Measurements from ENCODE around the gene TRIM24.

TRIM24 gene

GRCh38 chr7:138625084-138625848 lies 165.2 kb downstream of the TRIM24 start:
- no peak for DNase-seq (ENCODE audit: low read depth, low spot score)

GRCh38 chr7:138625849-138626230 lies 165.8 kb downstream of the TRIM24 start:
- DNase-seq (ENCODE audit: low read depth, low spot score), result no peak

GRCh38 chr7:138626846-138627245 lies 166.8 kb downstream of the TRIM24 start:
- no peak for DNase-seq (ENCODE audit: low read depth, low spot score)

- no peak for DNase-seq (ENCODE audit: low read depth, low spot score)
Measured at GRCh38 chr7:138627361-138627760, 167.3 kb downstream of the TRIM24 start.

- no peak for DNase-seq (ENCODE audit: low read depth, low spot score)
Measured at GRCh38 chr7:138630059-138630610, 170.1 kb downstream of the TRIM24 start.

GRCh38 chr7:138632384-138632783 lies 172.3 kb downstream of the TRIM24 start:
- DNase-seq (ENCODE audit: low read depth, low spot score), result no peak

- DNase-seq (ENCODE audit: low read depth, low spot score), result no peak
Measured at GRCh38 chr7:138632826-138633602, 173.0 kb downstream of the TRIM24 start.
